Progenitor cell of endocrine pancreas (in vitro differentiated cells): ENCODE measurements around the gene ALLC. TPM values are rescaled to one million over a fixed set of nuclear protein-coding genes. Genes with fewer than 3 reads are reported as not detected.
"Not testable (repeated sequence)": the region's sequence is repeated elsewhere in the genome, so short reads cannot be mapped to it uniquely, and the experiment has no call there.

Experiments used
- DNase-seq: peaks from one replicate; pipeline ENCODE4 v3.0.0; 2021; ENCODE audit warnings: low spot score; ENCODE audit not compliant: unreplicated experiment
- H3K27ac Mint-ChIP-seq: 2 replicates; pipeline ENCODE4 v1.8.0; 2021; ENCODE audit warnings: mild to moderate bottlenecking, moderate library complexity, mixed read lengths
- H3K27me3 Mint-ChIP-seq: 2 replicates; pipeline ENCODE4 v1.8.0; 2021; ENCODE audit warnings: mixed read lengths
- H3K36me3 Mint-ChIP-seq: 2 replicates; pipeline ENCODE4 v1.8.0; 2022; ENCODE audit warnings: mixed read lengths; ENCODE audit not compliant: insufficient read depth
- H3K4me1 Mint-ChIP-seq: 2 replicates; pipeline ENCODE4 v1.8.0; 2021; ENCODE audit warnings: low read depth, mixed read lengths
- H3K4me3 Mint-ChIP-seq: 2 replicates; pipeline ENCODE4 v1.8.0; 2021; ENCODE audit warnings: low read depth, mild to moderate bottlenecking, moderate library complexity, mixed read lengths
- H3K9me3 Mint-ChIP-seq: 2 replicates; pipeline ENCODE4 v1.8.0; 2021; ENCODE audit warnings: low read depth, mixed read lengths
- CTCF ChIP-seq: fragments of 200-600 bp; sonication (generic); IDR thresholded peaks from one replicate; pipeline ENCODE4 v1.5.0; 2021; ENCODE audit warnings: antibody characterized with exemption, mild to moderate bottlenecking; ENCODE audit not compliant: unreplicated experiment
- total RNA-seq: library from RNA; stranded (reverse); gene quantifications from 2 replicates; pipeline ENCODE4 v1.2.1, GENCODE V29; 2021

Gene ALLC
- total RNA-seq, 1 donor from 2014 or later = not detected

GRCh38 chr2:3617198-3617890 lies 40.7 kb upstream of the ALLC start:
- Mint-ChIP-seq H3K4me1 (peaks cover 5% of the 10 kb centered on the region), H3K27me3 (no peaks in the 10 kb centered on the region), H3K9me3 (peaks cover 18% of the 10 kb centered on the region), H3K4me3 (no peak overlapping the region), H3K27ac (no peak overlapping the region), H3K36me3 (peaks cover 5% of the 10 kb centered on the region)
- no peak for DNase-seq
- no peak for TF ChIP-seq CTCF

- H3K27ac Mint-ChIP-seq = no peak overlapping the region
- H3K27me3 Mint-ChIP-seq = peaks cover under 1% of the 10 kb centered on the region
- no peak for DNase-seq
- H3K4me1 Mint-ChIP-seq = peaks cover 5% of the 10 kb centered on the region
- no peak overlapping the region for H3K4me3 Mint-ChIP-seq
- H3K36me3 Mint-ChIP-seq = peaks cover 5% of the 10 kb centered on the region
- H3K9me3 Mint-ChIP-seq = peaks cover 21% of the 10 kb centered on the region
- no peak for TF ChIP-seq CTCF
Observed at GRCh38 chr2:3618367-3618766, 39.6 kb upstream of the ALLC start.

GRCh38 chr2:3619033-3619432 lies 39.0 kb upstream of the ALLC start:
- DNase-seq = no peak
- Mint-ChIP-seq H3K9me3 (peaks cover 25% of the 10 kb centered on the region), H3K4me3 (no peak overlapping the region), H3K27me3 (peaks cover 4% of the 10 kb centered on the region), H3K4me1 (peaks cover 5% of the 10 kb centered on the region), H3K27ac (no peak overlapping the region), H3K36me3 (peaks cover 4% of the 10 kb centered on the region)
- TF ChIP-seq CTCF = no peak

GRCh38 chr2:3619661-3620060 lies 38.3 kb upstream of the ALLC start:
- not testable (repeated sequence) for H3K4me1 Mint-ChIP-seq, H3K27me3 Mint-ChIP-seq, H3K4me3 Mint-ChIP-seq, H3K36me3 Mint-ChIP-seq, H3K27ac Mint-ChIP-seq, DNase-seq
- peaks cover 25% of the 10 kb centered on the region for H3K9me3 Mint-ChIP-seq

GRCh38 chr2:3620834-3621233 lies 37.2 kb upstream of the ALLC start:
- TF ChIP-seq CTCF = no peak
- Mint-ChIP-seq H3K4me1 (peaks cover 5% of the 10 kb centered on the region), H3K4me3 (no peak overlapping the region), H3K27me3 (peaks cover 4% of the 10 kb centered on the region), H3K27ac (no peak overlapping the region), H3K9me3 (peaks cover 22% of the 10 kb centered on the region), H3K36me3 (peaks cover 4% of the 10 kb centered on the region)
- no peak for DNase-seq

- Mint-ChIP-seq H3K36me3 (peaks cover under 1% of the 10 kb centered on the region), H3K27ac (no peak overlapping the region), H3K4me1 (peaks cover 5% of the 10 kb centered on the region), H3K4me3 (no peak overlapping the region), H3K9me3 (peaks cover 13% of the 10 kb centered on the region), H3K27me3 (peaks cover 4% of the 10 kb centered on the region)
- no peak for TF ChIP-seq CTCF
- DNase-seq = no peak
Observed at GRCh38 chr2:3622967-3623366, 35.0 kb upstream of the ALLC start.
